OCI-LY3 (cell line): ENCODE data around the gene TENM4.

Experiments
- H2AFZ ChIP-seq: fragments of 200-600, 300-600 bp; shearing (Covaris generic); 2 replicates; pipeline ENCODE4 v1.6.0; 2014; ENCODE audit warnings: antibody characterized with exemption, low read depth, low read length
- H3K27ac ChIP-seq: fragments of 200-600, 300-600 bp; sonication (generic); 2 replicates; pipeline ENCODE4 v1.5.1; 2014; ENCODE audit warnings: mild to moderate bottlenecking, low read length, moderate library complexity, mixed read lengths
- H3K27me3 ChIP-seq: fragments of 200-600, 300-600 bp; sonication (generic); 2 replicates; pipeline ENCODE4 v1.6.1; 2014; ENCODE audit warnings: low read depth, low read length, mixed read lengths
- H3K36me3 ChIP-seq: fragments of 200-600, 300-600 bp; sonication (generic); replicated peaks from 2 replicates; pipeline ENCODE3; 2014; ENCODE audit warnings: low read depth, low read length, mixed read lengths
- H3K4me1 ChIP-seq: fragments of 300-600, 200-600 bp; sonication (generic); 2 replicates; pipeline ENCODE4 v1.6.1; 2014; ENCODE audit warnings: low read length, mixed read lengths
- H3K4me2 ChIP-seq: fragments of 200-600, 300-600 bp; sonication (generic); 2 replicates; pipeline ENCODE4 v1.6.1; 2014; ENCODE audit warnings: low read length, mixed read lengths
- H3K4me3 ChIP-seq: fragments of 300-600, 200-600 bp; sonication (generic); 2 replicates; pipeline ENCODE4 v1.5.1; 2014; ENCODE audit warnings: antibody characterized with exemption, mild to moderate bottlenecking, low read length, moderate library complexity
- H3K79me2 ChIP-seq: fragments of 300-600, 200-600 bp; shearing (Covaris generic); 2 replicates; pipeline ENCODE4 v1.6.1; 2014; ENCODE audit warnings: mild to moderate bottlenecking, low read length, mixed read lengths
- H3K9ac ChIP-seq: fragments of 300-600, 200-600 bp; shearing (Covaris generic); 2 replicates; pipeline ENCODE4 v1.6.0; 2014; ENCODE audit warnings: mild to moderate bottlenecking, low read length, moderate library complexity
- H3K9me3 ChIP-seq: fragments of 200-600, 300-600 bp; shearing (Covaris generic); 2 replicates; pipeline ENCODE4 v1.6.1; 2014; ENCODE audit warnings: low read length, mixed read lengths; ENCODE audit not compliant: insufficient read depth
- H4K20me1 ChIP-seq: fragments of 200-600, 300-600 bp; sonication (generic); 2 replicates; pipeline ENCODE4 v1.6.1; 2016; ENCODE audit warnings: low read length, mixed read lengths; ENCODE audit not compliant: insufficient read depth
- CTCF ChIP-seq: fragments of 200-600, 300-600 bp; sonication (generic); IDR thresholded peaks from 2 replicates; pipeline ENCODE4 v1.5.1; 2014; ENCODE audit warnings: antibody characterized with exemption, low read length, low read depth
- EZH2phosphoT487 ChIP-seq: fragments of 200-600 bp; shearing (Covaris generic); IDR thresholded peaks from 2 replicates; pipeline ENCODE4 v1.6.1; 2018; ENCODE audit warnings: antibody characterized with exemption, mixed run types, low read depth

The TENM4 gene

DNA sequence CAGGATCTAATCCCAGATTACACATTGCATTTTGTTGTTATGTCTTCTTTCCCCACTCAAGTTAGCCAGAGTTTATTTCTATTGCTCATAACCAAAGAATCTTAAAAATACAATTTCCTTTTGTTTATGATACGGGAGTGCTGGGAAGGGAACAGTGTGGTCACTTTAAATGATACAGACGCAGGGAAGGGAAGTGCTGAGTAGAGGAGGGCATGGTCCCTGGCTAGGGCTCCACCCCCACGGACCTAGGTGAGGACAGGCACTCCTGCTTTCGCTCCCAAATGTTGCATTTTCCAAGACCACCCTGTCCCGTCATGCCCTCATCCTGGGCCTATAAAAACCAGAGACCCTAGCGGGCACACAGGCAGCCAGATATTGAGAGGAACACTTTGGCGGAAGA lies 835.5 kb downstream of the TENM4 start:
- TF ChIP-seq CTCF (no peak), EZH2phosphoT487 (no peak)
- Histone ChIP-seq H2AFZ (no peak overlapping the region), H3K4me1 (no peaks in the 10 kb centered on the region), H3K79me2 (no peaks in the 10 kb centered on the region), H3K36me3 (no peaks in the 10 kb centered on the region), H3K27ac (no peak overlapping the region), H3K9ac (no peak overlapping the region), H3K9me3 (no peaks in the 10 kb centered on the region), H3K27me3 (peaks cover 12% of the 10 kb centered on the region), H3K4me2 (no peak overlapping the region), H3K4me3 (no peak overlapping the region), H4K20me1 (no peaks in the 10 kb centered on the region)

DNA sequence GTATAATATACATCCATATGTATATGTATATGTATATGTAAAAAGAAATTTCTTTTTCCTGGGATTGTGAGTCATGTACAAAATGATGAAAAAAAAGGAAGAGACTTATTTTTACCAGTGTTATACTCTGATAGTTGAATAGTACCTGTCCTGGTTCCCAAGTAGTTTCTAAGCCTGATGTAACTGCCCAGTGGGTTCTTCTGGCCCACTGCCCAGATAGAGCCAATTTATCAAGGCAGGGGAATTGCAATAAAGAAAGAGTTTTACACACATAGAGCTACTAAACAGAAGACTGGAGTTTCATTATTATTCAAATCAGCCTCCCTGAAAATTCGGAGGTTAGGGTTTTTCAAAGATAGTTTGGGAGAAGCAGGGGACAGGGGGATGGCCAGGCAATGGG lies 837.0 kb downstream of the TENM4 start:
- no peaks in the 10 kb centered on the region for H4K20me1 ChIP-seq
- no peaks in the 10 kb centered on the region for H3K9me3 ChIP-seq
- H3K4me3 ChIP-seq: no peak overlapping the region
- H3K9ac ChIP-seq: no peak overlapping the region
- no peak for TF ChIP-seq CTCF
- no peak for TF ChIP-seq EZH2phosphoT487
- H3K4me2 ChIP-seq: no peak overlapping the region
- H3K27ac ChIP-seq: no peak overlapping the region
- H3K27me3 ChIP-seq: peaks cover 12% of the 10 kb centered on the region
- no peak overlapping the region for H2AFZ ChIP-seq
- no peaks in the 10 kb centered on the region for H3K4me1 ChIP-seq
- H3K79me2 ChIP-seq: no peaks in the 10 kb centered on the region
- no peaks in the 10 kb centered on the region for H3K36me3 ChIP-seq
